T-helper 2 cell (primary cell): ENCODE results near the gene SMIM43.

ENCODE experiments used
- DNase-seq, 5 experiments: peaks; one replicate each; pipeline versions ENCODE4 v3.0.0 to v3.0.0-alpha.2; 2012 to 2022
- total RNA-seq, 2 donors: gene quantifications; one replicate each; lab custom pipeline; 2026; lab: John Stamatoyannopoulos, UW

Gene SMIM43
- total RNA-seq: 0 to 0.07 reads per million in 2 donors

- DNase-seq: no peak
These were observed at the start of gene SMIM43 for GRCh38 chr4:121764702-121765367. Gene SMIM43 (minus strand): TSS chr4:121765164. CDS start chr4:121765105, 59 bp downstream.

GRCh38 chr4:121814756-121815155 is 49.8 kb upstream of the SMIM43 start:
- no peak for DNase-seq

GRCh38 chr4:121811122-121811521 is 46.2 kb upstream of the SMIM43 start:
- peak in 1 of 5 experiments; percentile 67 for DNase-seq

- DNase-seq: no peak
These were observed 41.4 kb upstream of the SMIM43 start for GRCh38 chr4:121806411-121806810.

GRCh38 chr4:121801715-121802075 is 36.7 kb upstream of the SMIM43 start:
- DNase-seq: no peak

GRCh38 chr4:121800961-121801714 is 36.2 kb upstream of the SMIM43 start, which contains the start of gene EXOSC9:
Gene EXOSC9 (plus strand): TSS chr4:121801323. CDS start chr4:121801425, 102 bp downstream.
- DNase-seq: peak; percentile 83 to 95 (median 91)

- DNase-seq: no peak
These were observed 35.6 kb upstream of the SMIM43 start for GRCh38 chr4:121800638-121800960.

GRCh38 chr4:121799867-121800501 is 35.0 kb upstream of the SMIM43 start:
- no peak for DNase-seq

GRCh38 chr4:121799208-121799823 is 34.4 kb upstream of the SMIM43 start:
- no peak for DNase-seq

GRCh38 chr4:121796283-121796682 is 31.3 kb upstream of the SMIM43 start:
- DNase-seq: no peak

GRCh38 chr4:121794505-121795188 is 29.7 kb upstream of the SMIM43 start:
- DNase-seq: no peak

GRCh38 chr4:121792966-121793365 is 28.0 kb upstream of the SMIM43 start:
- DNase-seq: no peak

- DNase-seq: no peak
These were observed 26.5 kb upstream of the SMIM43 start for GRCh38 chr4:121791481-121791880.

GRCh38 chr4:121790976-121791375 is 26.0 kb upstream of the SMIM43 start:
- no peak for DNase-seq

GRCh38 chr4:121789960-121790829 is 25.2 kb upstream of the SMIM43 start:
- DNase-seq: no peak

- no peak for DNase-seq
These were observed 24.5 kb upstream of the SMIM43 start for GRCh38 chr4:121789455-121789854.

GRCh38 chr4:121788896-121789295 is 23.9 kb upstream of the SMIM43 start:
- DNase-seq: peak in 1 of 5 experiments; percentile 60

GRCh38 chr4:121786221-121786620 is 21.3 kb upstream of the SMIM43 start:
- DNase-seq: no peak

- DNase-seq: no peak
These were observed 20.5 kb upstream of the SMIM43 start for GRCh38 chr4:121785479-121785878.

- DNase-seq: no peak
These were observed 20.0 kb upstream of the SMIM43 start for GRCh38 chr4:121784975-121785374.

- no peak for DNase-seq
These were observed 19.4 kb upstream of the SMIM43 start for GRCh38 chr4:121784401-121784800.

GRCh38 chr4:121783210-121783609 is 18.2 kb upstream of the SMIM43 start:
- DNase-seq: no peak
